Measurements from ENCODE around the gene ACAD10.

DNA sequence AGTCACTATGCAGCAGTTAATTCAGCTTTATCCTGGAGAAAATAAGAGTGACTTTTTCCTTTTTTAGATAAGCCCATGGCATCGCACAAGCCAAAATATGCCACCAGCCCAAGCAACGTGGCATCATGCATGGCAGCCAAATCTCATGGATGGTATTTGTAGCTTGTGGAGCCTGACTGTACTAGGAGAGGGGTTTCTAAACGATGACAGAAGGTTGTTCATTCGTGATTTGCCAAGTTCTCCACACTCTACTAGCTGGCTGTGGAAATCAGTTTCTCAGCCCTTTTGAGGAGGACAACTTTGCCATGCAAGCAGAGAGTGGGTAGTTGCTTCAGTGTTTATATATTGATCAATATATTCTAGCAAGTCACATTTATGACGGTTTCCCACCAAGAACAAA, 45.3 kb upstream of the ACAD10 start:
- TF ChIP-seq, protein P1, sequence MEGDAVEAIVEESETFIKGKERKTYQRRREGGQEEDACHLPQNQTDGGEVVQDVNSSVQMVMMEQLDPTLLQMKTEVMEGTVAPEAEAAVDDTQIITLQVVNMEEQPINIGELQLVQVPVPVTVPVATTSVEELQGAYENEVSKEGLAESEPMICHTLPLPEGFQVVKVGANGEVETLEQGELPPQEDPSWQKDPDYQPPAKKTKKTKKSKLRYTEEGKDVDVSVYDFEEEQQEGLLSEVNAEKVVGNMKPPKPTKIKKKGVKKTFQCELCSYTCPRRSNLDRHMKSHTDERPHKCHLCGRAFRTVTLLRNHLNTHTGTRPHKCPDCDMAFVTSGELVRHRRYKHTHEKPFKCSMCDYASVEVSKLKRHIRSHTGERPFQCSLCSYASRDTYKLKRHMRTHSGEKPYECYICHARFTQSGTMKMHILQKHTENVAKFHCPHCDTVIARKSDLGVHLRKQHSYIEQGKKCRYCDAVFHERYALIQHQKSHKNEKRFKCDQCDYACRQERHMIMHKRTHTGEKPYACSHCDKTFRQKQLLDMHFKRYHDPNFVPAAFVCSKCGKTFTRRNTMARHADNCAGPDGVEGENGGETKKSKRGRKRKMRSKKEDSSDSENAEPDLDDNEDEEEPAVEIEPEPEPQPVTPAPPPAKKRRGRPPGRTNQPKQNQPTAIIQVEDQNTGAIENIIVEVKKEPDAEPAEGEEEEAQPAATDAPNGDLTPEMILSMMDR (IDR thresholded peaks at IDR 0.05; ENCODE audit: low read depth, low read length, poor library complexity, severe bottlenecking), result no peak
- TF ChIP-seq EZH2phosphoT487 (IDR thresholded peaks at IDR 0.05; ENCODE audit: borderline replicate concordance, low read length), result no peak

Measured in DOHH2 (cell line).